GM18511 (cell line): ENCODE measurements around the gene BRSK1.

Source experiments
- ATAC-seq: cut with Tn5 transposase; IDR thresholded peaks from one replicate; pipeline ENCODE4 v1.9.1; 2021; ENCODE audit warnings: mild to moderate bottlenecking, moderate library complexity; ENCODE audit not compliant: unreplicated experiment

The BRSK1 gene

GRCh38 chr19:55350620-55351315 is 67.0 kb downstream of the BRSK1 start:
- no peak for ATAC-seq

- ATAC-seq: no peak
These were observed 68.2 kb downstream of the BRSK1 start for GRCh38 chr19:55352040-55352439.

GRCh38 chr19:55352549-55353145 is 68.8 kb downstream of the BRSK1 start:
- ATAC-seq: no peak

GRCh38 chr19:55353356-55353802 is 69.6 kb downstream of the BRSK1 start:
- ATAC-seq: no peak

- ATAC-seq: no peak
These were observed 70.3 kb downstream of the BRSK1 start for GRCh38 chr19:55353803-55354697.

- no peak for ATAC-seq
These were observed 71.0 kb downstream of the BRSK1 start, which contains the start of gene COX6B2 for GRCh38 chr19:55354698-55355212. COX6B2 (minus strand) TSS chr19:55354719; CDS start chr19:55354521, 198 bp downstream.

GRCh38 chr19:55355213-55355821 is 71.5 kb downstream of the BRSK1 start:
- no peak for ATAC-seq

- no peak for ATAC-seq
These were observed 74.7 kb downstream of the BRSK1 start for GRCh38 chr19:55358493-55358892.

- ATAC-seq: no peak
These were observed 75.4 kb downstream of the BRSK1 start for GRCh38 chr19:55358943-55359908.

GRCh38 chr19:55360902-55361301 is 77.1 kb downstream of the BRSK1 start:
- ATAC-seq: no peak
